CD14-positive monocyte (primary cell): ENCODE data around the gene ROBO1. TPM values are rescaled to one million over a fixed set of nuclear protein-coding genes. Genes with fewer than 3 reads are reported as not detected.

Experiments
- DNase-seq, 3 donors: peaks; one replicate each; pipeline ENCODE4 v3.0.0-alpha.2; 2011 to 2022
- H2AFZ ChIP-seq: 2 replicates; pipeline ENCODE4 v1.6.0; 2012; ENCODE audit warnings: mild to moderate bottlenecking, low read depth, low read length, inconsistent platforms; ENCODE audit not compliant: insufficient read depth, poor library complexity, severe bottlenecking
- H3K27ac ChIP-seq, 2 donors: 1 replicate in 1 of 2; 2 replicates in 1 of 2; pipeline ENCODE4 v1.5.1; 2012 to 2013; ENCODE audit warnings: low read length in 2 of 2, control low read depth in 1 of 2, inconsistent platforms in 1 of 2, low read depth in 1 of 2, mild to moderate bottlenecking in 1 of 2
- H3K27me3 ChIP-seq, 2 donors: one replicate each; pipeline versions ENCODE4 v1.6.0 to v1.6.1; 2011 to 2013; ENCODE audit warnings: low read length in 2 of 2; ENCODE audit not compliant: control insufficient read depth in 2 of 2, insufficient read depth in 2 of 2
- H3K36me3 ChIP-seq, 2 donors: replicated peaks in 1 of 2; 1 replicate in 1 of 2; 2 replicates in 1 of 2; pipeline versions ENCODE4 v1.5.1 to v1.6.1; 2012 to 2013; ENCODE audit warnings: low read length in 2 of 2, control low read depth in 1 of 2, inconsistent platforms in 1 of 2, mild to moderate bottlenecking in 1 of 2; ENCODE audit not compliant: insufficient read depth in 2 of 2, control insufficient read depth in 1 of 2
- H3K4me1 ChIP-seq, 2 donors: 1 replicate in 1 of 2; 2 replicates in 1 of 2; pipeline versions ENCODE4 v1.5.1 to v1.6.1; 2012 to 2013; ENCODE audit warnings: low read length in 2 of 2, control low read depth in 1 of 2, inconsistent platforms in 1 of 2, mild to moderate bottlenecking in 1 of 2, moderate library complexity in 1 of 2; ENCODE audit not compliant: insufficient read depth in 2 of 2, control insufficient read depth in 1 of 2
- H3K4me2 ChIP-seq: replicated peaks from 2 replicates; pipeline ENCODE3; 2012; ENCODE audit warnings: low read length, moderate library complexity, mild to moderate bottlenecking; ENCODE audit not compliant: poor library complexity, severe bottlenecking; ENCODE audit errors: extremely low read depth
- H3K4me3 ChIP-seq, 3 experiments: fragments of 200-600 bp in 1 of 3; sonication (generic) in 1 of 3; replicated peaks in 1 of 3; 1 replicate in 2 of 3; 2 replicates in 1 of 3; pipeline ENCODE4 v1.5.1; 2011 to 2013; ENCODE audit warnings: low read length in 3 of 3, mild to moderate bottlenecking in 3 of 3, control low read depth in 2 of 3, low read depth in 2 of 3, inconsistent platforms in 1 of 3, moderate library complexity in 1 of 3
- H3K79me2 ChIP-seq: 2 replicates; pipeline ENCODE4 v1.6.0; 2012; ENCODE audit warnings: mild to moderate bottlenecking, control low read depth, inconsistent platforms, low read length, moderate library complexity; ENCODE audit not compliant: insufficient read depth
- H3K9ac ChIP-seq: 2 replicates; pipeline ENCODE4 v1.6.0; 2017; ENCODE audit warnings: low read length, mild to moderate bottlenecking; ENCODE audit not compliant: insufficient read depth, poor library complexity, severe bottlenecking
- H3K9me3 ChIP-seq, 2 donors: replicated peaks in 1 of 2; 1 replicate in 1 of 2; 2 replicates in 1 of 2; pipeline versions ENCODE4 v1.5.1 to v1.6.1; 2012 to 2013; ENCODE audit warnings: low read length in 2 of 2, control low read depth in 1 of 2; ENCODE audit not compliant: control insufficient read depth in 1 of 2, insufficient read depth in 1 of 2
- H4K20me1 ChIP-seq: 2 replicates; pipeline ENCODE4 v1.6.0; 2012; ENCODE audit warnings: mild to moderate bottlenecking, low read length, control low read depth, moderate library complexity; ENCODE audit not compliant: insufficient read depth
- H3K27ac Mint-ChIP-seq, 7 donors: one replicate each; pipeline ENCODE4 v1.8.0; 2020; ENCODE audit warnings: mild to moderate bottlenecking in 7 of 7, mixed read lengths in 7 of 7, moderate library complexity in 6 of 7, inconsistent platforms in 2 of 7
- H3K27me3 Mint-ChIP-seq, 3 donors: one replicate each; pipeline ENCODE4 v1.8.0; 2021 to 2022; ENCODE audit warnings: low read depth in 3 of 3, mild to moderate bottlenecking in 3 of 3, mixed read lengths in 3 of 3, moderate library complexity in 3 of 3, inconsistent platforms in 1 of 3
- H3K36me3 Mint-ChIP-seq, 2 donors: one replicate each; pipeline ENCODE4 v1.8.0; 2020; ENCODE audit warnings: mixed read lengths in 2 of 2, inconsistent platforms in 1 of 2, mild to moderate bottlenecking in 1 of 2
- H3K4me1 Mint-ChIP-seq: one replicate; pipeline ENCODE4 v1.8.0; 2020; ENCODE audit warnings: mild to moderate bottlenecking, mixed read lengths
- H3K4me3 Mint-ChIP-seq, 2 donors: one replicate each; pipeline ENCODE4 v1.8.0; 2020; ENCODE audit warnings: mild to moderate bottlenecking in 2 of 2, mixed read lengths in 2 of 2, moderate library complexity in 1 of 2
- H3K9me3 Mint-ChIP-seq, 7 donors: one replicate each; pipeline ENCODE4 v1.8.0; 2020 to 2022; ENCODE audit warnings: mixed read lengths in 7 of 7, mild to moderate bottlenecking in 6 of 7, moderate library complexity in 6 of 7, inconsistent platforms in 2 of 7
- CTCF ChIP-seq: fragments of 200-600 bp; IDR thresholded peaks from one replicate; pipeline ENCODE4 v1.8.0; 2022; ENCODE audit warnings: antibody characterized with exemption, mild to moderate bottlenecking
- WGBS: methylation state at CpG from one replicate; pipeline ENCODE4 v1.1.5; 2013; ENCODE audit warnings: missing lambda C conversion rate; ENCODE audit not compliant: insufficient coverage; 5-methylcytosine and 5-hydroxymethylcytosine counted together
- intact Hi-C, 2 donors: fragments of 100-400 bp; cut with micrococcal nuclease; formaldehyde crosslinking; loops; one replicate each; pipeline versions ENCODE4 v1.15.0 to v1.15.1; 2023
- polyA plus RNA-seq, 3 donors: library from polyadenylated mRNA; depleted of rRNA in 1 of 3; unstranded in 2 of 3; stranded (reverse) in 1 of 3; fragments of 300-500 nt in 2 of 3; fragments of >200 nt in 1 of 3; fragmentation: Illumina TruSeq in 2 of 3; gene quantifications; 1 replicate in 2 of 3; 2 replicates in 1 of 3; pipeline ENCODE4 v1.2.3, GENCODE V29; 2012 to 2021

Gene ROBO1
- polyA plus RNA-seq, 3 donors: 0.09 to 0.10 TPM; not detected in 1

DNA sequence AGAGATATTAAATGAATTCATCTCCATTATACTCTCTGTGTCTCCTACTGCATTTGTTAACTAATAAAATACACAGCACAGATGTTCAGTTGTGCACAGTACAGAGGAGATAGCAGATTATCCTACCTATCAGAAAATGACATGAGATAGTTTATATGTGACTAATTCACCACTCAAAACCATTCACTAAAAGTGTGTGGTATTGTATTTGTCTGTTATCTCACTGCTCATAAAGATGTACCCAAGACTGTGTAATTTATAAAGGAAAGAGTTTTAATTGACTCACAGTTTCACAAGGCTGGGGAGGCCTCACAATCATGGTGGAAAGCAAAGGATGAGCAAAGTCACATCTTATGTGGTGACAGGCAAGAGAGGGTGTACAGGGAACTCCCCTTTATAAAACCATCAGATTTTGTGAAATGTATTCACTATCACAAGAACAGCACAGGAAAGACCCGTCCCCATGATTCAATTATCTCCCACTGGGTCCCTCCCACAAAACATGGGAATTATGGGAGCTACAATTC lies 936.3 kb downstream of the ROBO1 start:
- Mint-ChIP-seq H3K9me3 (peaks cover 0 to 13% (median 2%) of the 10 kb centered on the region in 7 donors), H3K36me3 (no peaks in the 10 kb centered on the region), H3K4me1 (no peaks in the 10 kb centered on the region), H3K27ac (no peak overlapping the region), H3K27me3 (peaks cover 0 to 1% (median 0%) of the 10 kb centered on the region in 3 donors), H3K4me3 (no peak overlapping the region)
- WGBS: no CpG with 5 or more reads among the region's 1 CpG
- H3K4me1 ChIP-seq: no peaks in the 10 kb centered on the region
- no peak overlapping the region for H3K9ac ChIP-seq
- H3K79me2 ChIP-seq: no peaks in the 10 kb centered on the region
- no peak overlapping the region for H3K4me3 ChIP-seq
- H3K4me2 ChIP-seq: no peak overlapping the region
- TF ChIP-seq CTCF: no peak
- peaks cover 0 to 3% of the 10 kb centered on the region in 2 donors for H3K9me3 ChIP-seq
- DNase-seq: no peak
- intact Hi-C loops: no loop called here
- H3K36me3 ChIP-seq: no peaks in the 10 kb centered on the region
- no peak overlapping the region for H2AFZ ChIP-seq
- H4K20me1 ChIP-seq: no peaks in the 10 kb centered on the region
- H3K27me3 ChIP-seq: no peaks in the 10 kb centered on the region
- no peak overlapping the region for H3K27ac ChIP-seq

DNA sequence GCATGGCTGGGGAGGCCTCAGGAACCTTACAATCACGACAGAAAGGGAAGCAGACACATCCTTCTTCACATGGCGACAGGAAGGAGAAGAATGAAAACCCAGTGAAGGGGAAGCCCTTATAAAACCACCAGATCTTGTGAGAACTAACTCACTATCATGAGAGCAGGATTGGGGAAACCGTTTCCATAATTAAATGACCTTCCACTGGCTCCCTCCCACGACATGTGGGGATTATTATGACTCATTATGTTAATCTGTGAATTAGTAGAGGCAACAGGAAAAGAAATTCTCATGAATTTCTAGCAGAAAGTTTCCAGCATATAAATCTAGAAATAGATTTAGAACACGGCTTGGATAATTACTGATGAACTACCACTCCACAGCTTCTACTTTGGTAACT lies 937.3 kb downstream of the ROBO1 start:
- no peak overlapping the region for H2AFZ ChIP-seq
- H3K27me3 ChIP-seq: no peaks in the 10 kb centered on the region
- TF ChIP-seq CTCF: no peak
- intact Hi-C loops: no loop called here
- DNase-seq: no peak
- H3K9ac ChIP-seq: no peak overlapping the region
- no peaks in the 10 kb centered on the region for H3K4me1 ChIP-seq
- H3K4me3 Mint-ChIP-seq: no peak overlapping the region
- peaks cover 0 to 3% of the 10 kb centered on the region in 2 donors for H3K9me3 ChIP-seq
- H3K27ac ChIP-seq: no peak overlapping the region
- no peak overlapping the region for H3K27ac Mint-ChIP-seq
- no peaks in the 10 kb centered on the region for H4K20me1 ChIP-seq
- no peaks in the 10 kb centered on the region for H3K4me1 Mint-ChIP-seq
- peaks cover 0 to 1% (median 0%) of the 10 kb centered on the region in 3 donors for H3K27me3 Mint-ChIP-seq
- no peak overlapping the region for H3K4me3 ChIP-seq
- no peaks in the 10 kb centered on the region for H3K36me3 Mint-ChIP-seq
- no CpG with 5 or more reads among the region's 5 CpGs for WGBS
- H3K4me2 ChIP-seq: no peak overlapping the region
- H3K79me2 ChIP-seq: no peaks in the 10 kb centered on the region
- peaks cover 0 to 10% (median 2%) of the 10 kb centered on the region in 7 donors for H3K9me3 Mint-ChIP-seq
- no peaks in the 10 kb centered on the region for H3K36me3 ChIP-seq
